ENCODE measurements around the gene YPEL1. TPM values are rescaled to one million over a fixed set of nuclear protein-coding genes. Genes with fewer than 3 reads are reported as not detected.
A peak's percentile ranks its signal among the peaks of the same experiment; 100 is the strongest.

Gene YPEL1
- total RNA-seq (2021; ENCODE audit: unreplicated experiment) (3.1 TPM), Bru-seq, nascent RNA (percentile 38 among the genes with signal in this experiment), BruChase-seq, experiment 1, labeled RNA remaining after a 6-hour chase (percentile 51 among the genes with signal in this experiment), BruChase-seq, experiment 2, labeled RNA remaining after a 2-hour chase (percentile 45 among the genes with signal in this experiment)
- polyA plus RNA-seq (2012): 2.0 and 2.9 TPM in 2 replicates
- long read RNA-seq, full-length matches to known transcripts: 1 of 8 reads
- long read RNA-seq, partial matches to known transcripts: 0 of 8 reads
- long read RNA-seq, other reads (novel, unspliced or antisense): 7 of 8 reads

- Histone ChIP-seq H3K9me3 (ENCODE audit: control insufficient read depth in 1 of 2, insufficient read depth in 1 of 2, low read depth in 1 of 2, low read length in 2 of 2) (no peaks in the 10 kb centered on the region), H3K79me2 (ENCODE audit: insufficient read depth, low read length) (no peaks in the 10 kb centered on the region), H4K20me1 (ENCODE audit: insufficient read depth) (no peaks in the 10 kb centered on the region), H3K27ac (ENCODE audit: low read depth, low read length) (no peak within 1 kb of the TSS; the same call in 1 of the 2 replicates), H2AFZ (ENCODE audit: low read depth, low read length, poor library complexity, severe bottlenecking) (peak within 1 kb of the TSS; percentile 99), H3K4me2 (ENCODE audit: low read length) (peak within 1 kb of the TSS; percentile 96), H3K4me3 (replicated peaks in 1 of 2; ENCODE audit: low read depth in 1 of 2, low read length in 2 of 2) (peak within 1 kb of the TSS; percentile 45 to 64), H3K9ac (ENCODE audit: low read length) (peak within 1 kb of the TSS; percentile 46; the same call in 1 of the 2 replicates), H3K36me3 (ENCODE audit: control insufficient read depth in 1 of 2, insufficient read depth in 2 of 2, low read length in 2 of 2) (no peaks in the 10 kb centered on the region), H3K9me2 (ENCODE audit: insufficient read depth) (no peaks in the 10 kb centered on the region), H3K4me1 (ENCODE audit: control insufficient read depth in 1 of 2, insufficient read depth in 2 of 2, low read length in 2 of 2) (peaks cover 8 to 16% of the 10 kb centered on the region in 2 experiments), H3K27me3 (ENCODE audit: insufficient read depth, low read length) (no peaks in the 10 kb centered on the region)
- RAD21 ChIA-PET (ENCODE audit: low non-redundant PET in 1 of 2, low total read pairs in 2 of 2, uncharacterized antibody in 2 of 2, unreplicated experiment in 2 of 2): no interaction called here
- ATAC-seq: peak; percentile 93
- DNase-seq (ENCODE audit: low read depth, low spot score): peak; percentile 70
- CTCF ChIA-PET: interaction anchor here (1.4 kb wide), 1 partner anchor 9 kb away, joined by 5 read pairs; no protein-coding TSS in a partner anchor
- TF ChIP-seq MAX (IDR thresholded peaks at IDR 0.05): peak; percentile 90
- no peak; the same call in 1 of the 2 replicates for TF ChIP-seq SIN3A (IDR thresholded peaks at IDR 0.05; ENCODE audit: low read depth)
- peak; percentile 44; the same call in 1 of the 2 replicates for TF ChIP-seq ZFX (IDR thresholded peaks at IDR 0.05)
- TF ChIP-seq EGR1 (IDR thresholded peaks at IDR 0.05; ENCODE audit: low read depth): 0 out of 2 replicates have a peak, but pooled peaks have one; percentile 26
- TF ChIP-seq SP1 (IDR thresholded peaks at IDR 0.05; ENCODE audit: low read depth): peak; percentile 38; the same call in 1 of the 2 replicates
- TF ChIP-seq POLR2AphosphoS5 (IDR thresholded peaks at IDR 0.05; ENCODE audit: low read depth, low read length): peak; percentile 62
- TF ChIP-seq CTCF (IDR thresholded peaks at IDR 0.05 in 2 of 3, conservative IDR thresholded peaks at IDR 0.05 in 1 of 3; ENCODE audit: borderline replicate concordance in 1 of 3, insufficient read depth in 1 of 3, low read depth in 2 of 3, low read length in 2 of 3): no peak
- peak; percentile 58 for TF ChIP-seq TCF7L2 (IDR thresholded peaks at IDR 0.05; ENCODE audit: borderline replicate concordance, extremely low read depth, insufficient read depth, insufficient read length)
- no TSS peak for BruUV-seq (replicated peaks)
- POLR2A ChIA-PET: interaction anchor here (0.6 kb wide), 1 partner anchor 70 kb away, joined by 3 read pairs; the partner anchor contains the start of gene PPIL2
- intact Hi-C loops (cut with micrococcal nuclease): no loop called here
Observed at GRCh38 chr22:21735200-21736083, at the start of gene YPEL1. TSS of gene YPEL1 (minus strand) at chr22:21735794. CDS start at chr22:21710744, 25,050 bp downstream.
